ENCODE results near the gene ESF1. TPM values are rescaled to one million over a fixed set of nuclear protein-coding genes. Genes with fewer than 3 reads are reported as not detected.

The ESF1 gene
- total and polyA plus RNA-seq, 2 of the 8 experiments (the other 6 are each of a cell fraction or from before 2014, with no cell fraction given) = 1.1 to 32.9 TPM

- Histone ChIP-seq H4K20me1 (replicated peaks in 1 of 2; ENCODE audit: control insufficient read depth in 1 of 2, insufficient read depth in 2 of 2, low read length in 2 of 2) (no peaks in the 10 kb centered on the region), H3K18ac (ENCODE audit: extremely low read depth, low read length) (no peak overlapping the region), H3K23ac (ENCODE audit: insufficient read length) (no peak overlapping the region), H3K14ac (ENCODE audit: insufficient read length) (no peak overlapping the region), H2BK20ac (ENCODE audit: low read length) (no peak overlapping the region), H3K56ac (replicated peaks; ENCODE audit: insufficient read length, low read depth, low read length) (no peak overlapping the region), H3K23me2 (ENCODE audit: low read depth, low read length) (no peaks in the 10 kb centered on the region), H2BK120ac (replicated peaks; ENCODE audit: low read depth, low read length) (no peak overlapping the region), H3K9me3 (ENCODE audit: insufficient read depth in 2 of 2, low read depth in 1 of 2, low read length in 1 of 2) (no peaks in the 10 kb centered on the region), H4K8ac (ENCODE audit: extremely low read depth, insufficient read depth, low read length) (no peak overlapping the region), H3K4me1 (replicated peaks in 1 of 4; ENCODE audit: control insufficient read depth in 3 of 4, insufficient read depth in 4 of 4, low read length in 3 of 4) (no peaks in the 10 kb centered on the region), H3K4me2 (ENCODE audit: insufficient read depth in 1 of 2, low read depth in 2 of 2, low read length in 2 of 2) (no peak overlapping the region), H3K4ac (replicated peaks; ENCODE audit: insufficient read length, low read depth, low read length) (no peak overlapping the region), H2AFZ (ENCODE audit: low read length) (no peak overlapping the region), H3K79me2 (ENCODE audit: control insufficient read depth in 1 of 2, insufficient read depth in 2 of 2, low read length in 2 of 2) (no peaks in the 10 kb centered on the region), H4K91ac (replicated peaks; ENCODE audit: insufficient read length, low read length) (no peak overlapping the region), H2BK15ac (ENCODE audit: low read length) (no peak overlapping the region), H3K79me1 (ENCODE audit: low read depth, low read length) (no peaks in the 10 kb centered on the region), H3K36me3 (ENCODE audit: control insufficient read depth in 2 of 4, insufficient read depth in 4 of 4, low read length in 3 of 4) (no peaks in the 10 kb centered on the region), H3K9ac (replicated peaks in 1 of 4; ENCODE audit: extremely low read depth in 1 of 4, low read depth in 3 of 4, low read length in 3 of 4) (no peak overlapping the region), H3K4me3 (ENCODE audit: extremely low read depth in 1 of 4, insufficient read depth in 2 of 4, low read depth in 3 of 4, low read length in 4 of 4) (no peak overlapping the region), H4K5ac (ENCODE audit: insufficient read length, low read depth, low read length) (no peak overlapping the region), H3K27me3 (replicated peaks in 1 of 4; ENCODE audit: control insufficient read depth in 3 of 4, extremely low read depth in 1 of 4, insufficient read depth in 3 of 4, low read length in 3 of 4) (no peaks in the 10 kb centered on the region; a peak in 1 of 7 replicates), H3K27ac (ENCODE audit: low read depth, low read length) (no peak overlapping the region), H2BK5ac (ENCODE audit: low read depth, low read length) (no peak overlapping the region), H2AK5ac (ENCODE audit: low read depth, low read length) (no peak overlapping the region), H2BK12ac (ENCODE audit: low read depth, low read length) (no peak overlapping the region)
- WGBS, 2 experiments (ENCODE audit: extremely low coverage in 1 of 2, insufficient coverage in 1 of 2, insufficient read length in 1 of 2, insufficient replicate concordance in 2 of 2, low coverage in 1 of 2, low lambda C conversion rate in 2 of 2, missing lambda C conversion rate in 1 of 2) = 76% methylated on average over 2 of the region's 2 CpGs; no CpG with 5 or more reads in 1 of the 2 experiments
- FAIRE-seq = no peak
- CTCF ChIA-PET (ENCODE audit: partially characterized antibody) = no interaction called here
- DNase-seq (ENCODE audit: low read depth in 1 of 2, low spot score in 2 of 2) = no peak
- POLR2A ChIA-PET (ENCODE audit: partially characterized antibody) = no interaction called here
- TF ChIP-seq RNF2 (IDR thresholded peaks at IDR 0.05; ENCODE audit: borderline replicate concordance, low read depth, low read length, missing control alignments, poor library complexity, severe bottlenecking) (no peak), SIRT6 (IDR thresholded peaks at IDR 0.05; ENCODE audit: low read length) (no peak), RXRA (IDR thresholded peaks at IDR 0.05; ENCODE audit: insufficient read depth, low read depth, low read length) (no peak), E2F6 (IDR thresholded peaks at IDR 0.05) (no peak), ATF3 (IDR thresholded peaks at IDR 0.05; ENCODE audit: insufficient read depth, low read depth, low read length) (no peak), SAP30 (IDR thresholded peaks at IDR 0.05; ENCODE audit: insufficient read depth, insufficient replicate concordance, low read length) (no peak), HDAC2 (IDR thresholded peaks at IDR 0.05; ENCODE audit: borderline replicate concordance in 1 of 2, low read depth in 2 of 2, low read length in 2 of 2) (no peak), CHD2 (IDR thresholded peaks at IDR 0.05; ENCODE audit: low read length) (no peak), TEAD4 (IDR thresholded peaks at IDR 0.05; ENCODE audit: low read depth, low read length) (no peak), CBX8 (IDR thresholded peaks at IDR 0.05; ENCODE audit: borderline replicate concordance, low read depth, low read length) (no peak), RBBP5 (IDR thresholded peaks at IDR 0.05; ENCODE audit: borderline replicate concordance, low read depth, low read length) (no peak), NRF1 (IDR thresholded peaks at IDR 0.05; ENCODE audit: low read depth, low read length) (no peak)
Observed at GRCh38 chr20:13685623-13686022, 99.1 kb downstream of the ESF1 start.

All from H1 (cell line).